Fibroblast of pulmonary artery (primary cell): ENCODE measurements around the gene MAPKAPK2.

ENCODE experiments used
- DNase-seq: peaks from one replicate; pipeline ENCODE4 v3.0.0-alpha.2; 2010; ENCODE audit warnings: low read depth
- H3K4me3 ChIP-seq: replicated peaks from 2 replicates; pipeline ENCODE4 v1.5.1; 2011; ENCODE audit warnings: low read depth, mild to moderate bottlenecking, control low read depth, low read length, moderate library complexity
- TF ChIP-seq, protein P1 (sequence below): IDR thresholded peaks from 2 replicates; pipeline ENCODE4 v1.5.1; 2011; ENCODE audit warnings: mild to moderate bottlenecking, control low read depth, low read length, inconsistent platforms; ENCODE audit errors: missing control alignments

MAPKAPK2 gene

GRCh38 chr1:206768472-206769303 is 84.0 kb downstream of the MAPKAPK2 start:
- TF ChIP-seq, protein P1, sequence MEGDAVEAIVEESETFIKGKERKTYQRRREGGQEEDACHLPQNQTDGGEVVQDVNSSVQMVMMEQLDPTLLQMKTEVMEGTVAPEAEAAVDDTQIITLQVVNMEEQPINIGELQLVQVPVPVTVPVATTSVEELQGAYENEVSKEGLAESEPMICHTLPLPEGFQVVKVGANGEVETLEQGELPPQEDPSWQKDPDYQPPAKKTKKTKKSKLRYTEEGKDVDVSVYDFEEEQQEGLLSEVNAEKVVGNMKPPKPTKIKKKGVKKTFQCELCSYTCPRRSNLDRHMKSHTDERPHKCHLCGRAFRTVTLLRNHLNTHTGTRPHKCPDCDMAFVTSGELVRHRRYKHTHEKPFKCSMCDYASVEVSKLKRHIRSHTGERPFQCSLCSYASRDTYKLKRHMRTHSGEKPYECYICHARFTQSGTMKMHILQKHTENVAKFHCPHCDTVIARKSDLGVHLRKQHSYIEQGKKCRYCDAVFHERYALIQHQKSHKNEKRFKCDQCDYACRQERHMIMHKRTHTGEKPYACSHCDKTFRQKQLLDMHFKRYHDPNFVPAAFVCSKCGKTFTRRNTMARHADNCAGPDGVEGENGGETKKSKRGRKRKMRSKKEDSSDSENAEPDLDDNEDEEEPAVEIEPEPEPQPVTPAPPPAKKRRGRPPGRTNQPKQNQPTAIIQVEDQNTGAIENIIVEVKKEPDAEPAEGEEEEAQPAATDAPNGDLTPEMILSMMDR = no peak
- no peak for DNase-seq
- no peak overlapping the region for H3K4me3 ChIP-seq

DNA sequence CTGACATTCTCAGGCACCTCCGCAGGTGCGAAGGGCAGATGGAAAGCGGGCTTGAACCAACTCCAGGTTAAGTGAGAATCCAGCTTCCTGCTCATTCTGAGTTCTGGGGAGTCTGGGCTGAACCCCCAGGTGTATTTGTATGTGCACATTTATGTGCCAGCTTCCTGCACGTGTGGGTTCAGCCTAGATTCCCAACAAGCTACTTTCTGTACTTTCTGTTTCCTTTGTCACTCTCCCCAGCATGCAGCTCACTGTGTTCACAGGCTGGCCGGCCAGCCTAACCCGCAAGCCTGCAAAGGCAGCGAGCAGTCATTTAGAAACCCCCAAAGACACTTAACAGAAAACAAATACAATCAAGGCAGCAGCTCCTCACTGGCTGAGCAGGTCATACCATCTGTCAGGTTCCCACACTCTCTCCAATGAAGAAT is 84.6 kb downstream of the MAPKAPK2 start:
- TF ChIP-seq, protein P1 = no peak
- DNase-seq = no peak
- no peak overlapping the region for H3K4me3 ChIP-seq

GRCh38 chr1:206770531-206771337 is 86.0 kb downstream of the MAPKAPK2 start, which contains the start of gene IL19:
IL19 (plus strand) TSS chr1:206770773; CDS start chr1:206836663, 65,890 bp downstream.
- H3K4me3 ChIP-seq = no peak within 1 kb of the TSS
- peak; percentile 32 for DNase-seq
- TF ChIP-seq, protein P1 = no peak

DNA sequence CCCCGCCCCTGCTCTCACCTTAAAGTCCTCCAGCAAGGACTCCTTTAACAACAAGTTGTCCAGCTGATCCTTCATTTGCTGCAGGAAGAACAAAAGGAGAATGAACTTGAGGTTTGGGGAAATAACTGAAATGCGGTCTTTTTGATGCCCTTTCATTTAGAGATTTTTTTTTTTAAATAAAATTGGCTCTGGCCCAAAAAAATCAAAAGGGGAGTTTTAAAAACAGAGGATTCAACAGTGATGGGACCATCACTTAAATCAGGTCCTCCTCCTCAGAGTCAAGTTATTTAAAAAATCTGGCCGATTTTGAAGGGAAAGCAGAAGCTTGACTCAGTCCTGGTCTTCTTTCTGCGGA is 86.6 kb downstream of the MAPKAPK2 start:
- H3K4me3 ChIP-seq = no peak overlapping the region
- TF ChIP-seq, protein P1 = no peak
- no peak for DNase-seq

GRCh38 chr1:206772243-206772937 is 87.7 kb downstream of the MAPKAPK2 start, which contains the start of gene IL10:
IL10 (minus strand) TSS chr1:206772494; CDS start chr1:206772435, 59 bp downstream.
- no peak for DNase-seq
- TF ChIP-seq, protein P1 = no peak
- H3K4me3 ChIP-seq = no peak within 1 kb of the TSS

- no peak for DNase-seq
- TF ChIP-seq, protein P1 = no peak
Measured at GRCh38 chr1:206774093-206774492, 89.4 kb downstream of the MAPKAPK2 start.

More at GRCh38 chr1:206774093-206774492, 89.4 kb downstream of the MAPKAPK2 start:
- no peak overlapping the region for H3K4me3 ChIP-seq
